ENCODE measurements around the gene OXCT1.
"Not testable (repeated sequence)": the region's sequence is repeated elsewhere in the genome, so short reads cannot be mapped to it uniquely, and the experiment has no call there.

The OXCT1 gene

DNA sequence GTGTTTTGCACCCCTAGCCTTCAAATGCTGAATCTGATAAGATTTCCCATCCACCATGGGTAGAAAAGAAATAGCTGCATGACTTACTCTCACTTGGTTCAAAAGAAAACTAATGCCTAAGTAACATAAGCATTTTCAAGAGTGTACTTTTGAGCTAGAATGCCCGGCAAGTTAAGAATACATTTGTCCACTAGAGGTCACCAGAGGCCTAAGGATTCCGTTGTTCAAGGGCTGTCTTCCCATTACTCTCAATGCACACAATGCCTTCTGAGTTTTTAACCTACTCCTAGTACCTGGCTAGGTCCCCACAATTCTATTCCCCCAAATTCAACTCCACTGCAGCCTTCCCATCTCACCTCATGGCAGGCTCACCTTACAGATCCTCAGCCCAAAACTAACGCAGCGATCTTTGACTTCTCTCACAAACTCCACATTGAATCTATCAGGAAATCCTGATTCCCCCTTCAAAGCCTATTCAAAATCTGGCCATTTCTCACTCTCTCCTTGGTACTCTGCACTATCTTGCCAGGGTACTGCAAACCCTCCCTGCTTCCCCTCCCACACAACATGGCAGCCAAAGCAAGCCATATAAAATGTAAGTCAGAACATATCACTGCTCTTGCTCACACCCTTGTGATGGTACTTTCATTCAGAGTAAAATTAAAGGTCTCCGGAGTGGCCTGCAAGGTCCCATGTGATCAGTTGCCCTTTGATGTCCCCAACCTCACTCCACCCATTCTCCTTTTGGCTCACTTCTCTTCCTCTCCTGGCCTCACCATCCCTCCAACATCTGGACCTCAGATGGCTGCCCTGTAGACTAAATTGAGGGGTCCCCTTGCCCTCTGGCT, 13.4 kb downstream of the OXCT1 start:
- in situ Hi-C loops (cut with HindIII; ENCODE audit: low pct_ligation_motif_present, low sequenced_read_pairs) = no loop called here
- peaks cover 6% of the 10 kb centered on the region for H3K36me3 ChIP-seq (replicated peaks)
- H3K4me3 ChIP-seq (ENCODE audit: low read depth, low read length) = no peak overlapping the region
- peak; percentile 66 for DNase-seq
- no peaks in the 10 kb centered on the region for H3K27me3 ChIP-seq (replicated peaks)
- TF ChIP-seq, protein P1, sequence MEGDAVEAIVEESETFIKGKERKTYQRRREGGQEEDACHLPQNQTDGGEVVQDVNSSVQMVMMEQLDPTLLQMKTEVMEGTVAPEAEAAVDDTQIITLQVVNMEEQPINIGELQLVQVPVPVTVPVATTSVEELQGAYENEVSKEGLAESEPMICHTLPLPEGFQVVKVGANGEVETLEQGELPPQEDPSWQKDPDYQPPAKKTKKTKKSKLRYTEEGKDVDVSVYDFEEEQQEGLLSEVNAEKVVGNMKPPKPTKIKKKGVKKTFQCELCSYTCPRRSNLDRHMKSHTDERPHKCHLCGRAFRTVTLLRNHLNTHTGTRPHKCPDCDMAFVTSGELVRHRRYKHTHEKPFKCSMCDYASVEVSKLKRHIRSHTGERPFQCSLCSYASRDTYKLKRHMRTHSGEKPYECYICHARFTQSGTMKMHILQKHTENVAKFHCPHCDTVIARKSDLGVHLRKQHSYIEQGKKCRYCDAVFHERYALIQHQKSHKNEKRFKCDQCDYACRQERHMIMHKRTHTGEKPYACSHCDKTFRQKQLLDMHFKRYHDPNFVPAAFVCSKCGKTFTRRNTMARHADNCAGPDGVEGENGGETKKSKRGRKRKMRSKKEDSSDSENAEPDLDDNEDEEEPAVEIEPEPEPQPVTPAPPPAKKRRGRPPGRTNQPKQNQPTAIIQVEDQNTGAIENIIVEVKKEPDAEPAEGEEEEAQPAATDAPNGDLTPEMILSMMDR (IDR thresholded peaks at IDR 0.05; ENCODE audit: low read depth, low read length, missing control alignments) = peak; percentile 68
- H3K27ac ChIP-seq = no peak overlapping the region

DNA sequence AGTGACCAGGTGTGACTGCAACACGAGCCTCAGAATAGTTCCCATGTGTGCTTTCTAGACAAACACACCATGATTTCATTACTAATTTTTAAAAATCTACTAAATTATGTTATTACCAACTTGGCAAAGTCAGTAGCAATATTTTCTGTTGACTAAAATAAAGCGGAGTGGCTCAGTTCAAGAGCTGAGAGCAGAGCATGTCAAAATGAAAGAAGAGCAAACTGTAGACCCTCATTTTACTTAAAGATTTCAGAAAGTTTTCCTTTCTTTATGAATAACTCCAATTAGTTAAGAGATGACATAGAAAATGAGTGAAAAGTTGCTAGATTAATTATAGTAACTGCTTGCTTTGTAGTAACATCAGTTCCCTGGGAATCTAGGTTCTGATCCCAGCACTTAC, 17.9 kb downstream of the OXCT1 start:
- Histone ChIP-seq H3K27me3 (replicated peaks) (no peaks in the 10 kb centered on the region), H3K27ac (no peak overlapping the region), H3K36me3 (replicated peaks) (peaks cover 18% of the 10 kb centered on the region), H3K4me3 (ENCODE audit: low read depth, low read length) (no peak overlapping the region)
- DNase-seq = no peak
- TF ChIP-seq, protein P1 (IDR thresholded peaks at IDR 0.05; ENCODE audit: low read depth, low read length, missing control alignments) = no peak
- in situ Hi-C loops (cut with HindIII; ENCODE audit: low pct_ligation_motif_present, low sequenced_read_pairs) = no loop called here

DNA sequence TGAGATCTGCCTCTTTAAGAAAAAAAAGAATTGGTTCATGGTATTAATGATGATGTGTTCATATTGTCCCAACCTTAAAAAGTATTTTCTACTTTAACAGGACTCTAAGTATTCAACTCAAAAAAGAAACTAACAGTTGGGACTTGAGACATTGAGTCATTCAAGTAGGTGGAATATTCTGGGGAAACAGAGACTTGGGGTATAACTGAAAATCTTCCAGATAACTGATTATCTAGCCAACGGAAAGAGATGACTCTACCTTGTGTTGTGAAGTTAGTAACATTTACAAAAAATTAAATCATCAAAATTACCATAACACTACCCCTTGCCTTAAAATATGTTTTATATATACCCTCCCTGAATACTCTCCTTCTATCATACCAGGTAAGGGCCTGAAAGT, 19.1 kb downstream of the OXCT1 start:
- Histone ChIP-seq H3K27me3 (replicated peaks) (no peaks in the 10 kb centered on the region), H3K4me3 (ENCODE audit: low read depth, low read length) (no peak overlapping the region), H3K27ac (no peak overlapping the region), H3K36me3 (replicated peaks) (peaks cover 21% of the 10 kb centered on the region)
- in situ Hi-C loops (cut with HindIII; ENCODE audit: low pct_ligation_motif_present, low sequenced_read_pairs) = no loop called here
- TF ChIP-seq, protein P1 (IDR thresholded peaks at IDR 0.05; ENCODE audit: low read depth, low read length, missing control alignments) = no peak
- no peak for DNase-seq

DNA sequence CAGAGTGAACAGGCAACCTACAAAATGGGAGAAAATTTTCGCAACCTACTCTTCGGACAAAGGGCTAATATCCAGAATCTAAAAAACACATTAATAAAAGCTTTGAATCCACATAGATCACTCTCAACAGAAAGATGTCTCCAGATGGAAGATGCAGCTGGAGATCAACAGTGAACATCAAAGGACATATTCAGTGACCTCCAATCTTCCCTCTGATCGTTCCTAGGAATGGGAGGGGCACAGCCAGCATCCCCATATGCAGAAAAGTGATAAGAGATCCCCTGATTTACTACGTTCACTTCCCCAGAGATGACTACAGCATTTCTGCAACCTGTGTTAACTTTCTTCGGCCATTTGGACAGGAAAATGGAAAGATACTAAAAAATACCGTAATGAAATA, 21.2 kb downstream of the OXCT1 start:
- no peak overlapping the region for H3K27ac ChIP-seq
- peaks cover 21% of the 10 kb centered on the region for H3K36me3 ChIP-seq (replicated peaks)
- H3K27me3 ChIP-seq (replicated peaks) = no peaks in the 10 kb centered on the region
- H3K4me3 ChIP-seq (ENCODE audit: low read depth, low read length) = no peak overlapping the region
- TF ChIP-seq, protein P1 (IDR thresholded peaks at IDR 0.05; ENCODE audit: low read depth, low read length, missing control alignments) = no peak
- in situ Hi-C loops (cut with HindIII; ENCODE audit: low pct_ligation_motif_present, low sequenced_read_pairs) = loop anchor here (25.0 kb wide), 1 partner anchor 137 kb away; no protein-coding TSS in a partner anchor
- no peak for DNase-seq

DNA sequence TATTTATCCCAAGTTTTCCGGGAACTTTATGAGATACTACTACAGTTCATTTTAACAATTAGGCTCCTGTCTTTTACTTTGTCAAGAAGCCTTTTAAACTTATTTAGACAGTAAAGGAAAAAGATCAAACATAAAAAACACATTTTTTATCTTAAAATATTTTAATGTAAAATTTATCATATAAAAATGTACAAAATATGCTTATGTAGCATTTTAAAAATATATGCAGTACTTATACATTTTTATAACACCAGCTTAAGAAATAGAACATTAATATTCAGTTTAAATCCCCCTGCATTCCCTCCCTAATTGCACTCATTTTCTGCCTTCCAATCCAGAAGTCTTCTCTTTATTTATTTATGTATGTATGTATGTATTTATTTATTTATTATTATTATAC, 24.5 kb downstream of the OXCT1 start:
- peaks cover 13% of the 10 kb centered on the region for H3K36me3 ChIP-seq (replicated peaks)
- H3K4me3 ChIP-seq (ENCODE audit: low read depth, low read length); DNase-seq; H3K27me3 ChIP-seq (replicated peaks); H3K27ac ChIP-seq: not testable (repeated sequence)
- in situ Hi-C loops (cut with HindIII; ENCODE audit: low pct_ligation_motif_present, low sequenced_read_pairs) = loop anchor here (25.0 kb wide), 1 partner anchor 133 kb away; no protein-coding TSS in a partner anchor

DNA sequence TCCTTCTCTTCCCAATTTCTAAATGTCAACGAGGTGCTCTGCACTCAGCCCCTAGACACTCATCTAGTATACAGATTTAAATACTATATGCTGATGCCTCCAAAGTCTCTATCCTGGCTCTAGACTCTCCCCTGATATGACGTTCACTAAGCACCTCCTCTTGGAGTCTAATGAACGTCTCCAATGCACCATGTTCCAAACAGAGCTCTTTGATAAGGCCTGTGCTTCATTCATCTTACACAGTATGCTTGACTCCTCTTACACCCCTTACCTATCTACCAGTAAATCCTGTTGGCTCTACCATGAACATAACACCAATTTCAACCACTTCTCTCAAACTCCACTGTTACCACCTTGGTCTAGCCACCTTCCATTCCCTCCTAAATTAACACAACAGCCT, 25.7 kb downstream of the OXCT1 start:
- Histone ChIP-seq H3K27me3 (replicated peaks) (no peaks in the 10 kb centered on the region), H3K27ac (no peak overlapping the region), H3K36me3 (replicated peaks) (peaks cover 10% of the 10 kb centered on the region), H3K4me3 (ENCODE audit: low read depth, low read length) (no peak overlapping the region)
- TF ChIP-seq, protein P1 (IDR thresholded peaks at IDR 0.05; ENCODE audit: low read depth, low read length, missing control alignments) = no peak
- in situ Hi-C loops (cut with HindIII; ENCODE audit: low pct_ligation_motif_present, low sequenced_read_pairs) = loop anchor here (25.0 kb wide), 1 partner anchor 132 kb away; no protein-coding TSS in a partner anchor
- DNase-seq = no peak

Measured in brain microvascular endothelial cell (primary cell).